Lung (tissue), 12 donors: Measurements from ENCODE around the gene POU6F2. TPM values are rescaled to one million over a fixed set of nuclear protein-coding genes. Genes with fewer than 3 reads are reported as not detected.

Experiments used
- ATAC-seq: fragments of 200-7000 bp; cut with Tn5 transposase; one replicate; pipeline ENCODE4 v1.9.1; 2020; ENCODE audit warnings: moderate number of reproducible peaks; ENCODE audit not compliant: insufficient read depth, low FRiP score
- DNase-seq, 3 donors: peaks; one replicate each; pipeline ENCODE4 v3.0.0-alpha.2; 2013 to 2017
- H3K27ac ChIP-seq, 2 donors: one replicate each; pipeline ENCODE4 v1.5.1; 2013; ENCODE audit warnings: mild to moderate bottlenecking in 2 of 2, moderate library complexity in 2 of 2, control low read depth in 1 of 2, inconsistent platforms in 1 of 2, low read depth in 1 of 2, low read length in 1 of 2
- H3K27me3 ChIP-seq, 3 donors: one replicate each; pipeline ENCODE4 v1.5.1; 2013; ENCODE audit warnings: low read length in 2 of 3; ENCODE audit not compliant: control insufficient read depth in 3 of 3, insufficient read depth in 3 of 3
- H3K36me3 ChIP-seq, 4 donors: one replicate each; pipeline ENCODE4 v1.5.1; 2013; ENCODE audit warnings: low read length in 4 of 4, mild to moderate bottlenecking in 1 of 4, moderate library complexity in 1 of 4; ENCODE audit not compliant: control insufficient read depth in 4 of 4, insufficient read depth in 4 of 4
- H3K4me1 ChIP-seq, 5 donors: one replicate each; pipeline ENCODE4 v1.5.1; 2013; ENCODE audit warnings: low read length in 5 of 5, mild to moderate bottlenecking in 2 of 5, moderate library complexity in 1 of 5; ENCODE audit not compliant: control insufficient read depth in 5 of 5, insufficient read depth in 5 of 5
- H3K4me3 ChIP-seq: one replicate; pipeline ENCODE4 v1.5.1; 2013; ENCODE audit warnings: mild to moderate bottlenecking, control low read depth, moderate library complexity
- H3K9ac ChIP-seq, 2 donors: one replicate each; pipeline ENCODE4 v1.5.1; 2013; ENCODE audit warnings: low read length in 2 of 2, control low read depth in 1 of 2; ENCODE audit not compliant: insufficient read depth in 1 of 2
- H3K9me3 ChIP-seq, 4 donors: one replicate each; pipeline ENCODE4 v1.5.1; 2013; ENCODE audit warnings: low read length in 3 of 4, mild to moderate bottlenecking in 1 of 4, moderate library complexity in 1 of 4; ENCODE audit not compliant: control insufficient read depth in 4 of 4, insufficient read depth in 3 of 4
- WGBS, 2 donors: extraction: QIAGEN DNeasy Blood & Tissue Kit; methylation state at CpG; one replicate each; pipeline ENCODE4 v1.1.7; 2013; 5-methylcytosine and 5-hydroxymethylcytosine counted together
- polyA plus RNA-seq, 2 donors: library from polyadenylated mRNA; stranded (reverse); fragments of 200-250 nt; gene quantifications; one replicate each; pipeline ENCODE4 v1.2.1, GENCODE V29; 2013
- total RNA-seq, 2 donors: library from RNA; depleted of rRNA in 1 of 2; stranded (reverse); fragments of >200 nt in 1 of 2; gene quantifications; one replicate each; pipeline ENCODE4 v1.2.1, GENCODE V29; 2014 to 2021
- TF ChIP-seq, protein P1 (sequence below): IDR thresholded peaks from 2 replicates; pipeline ENCODE4 v1.5.1; 2012; ENCODE audit warnings: mild to moderate bottlenecking; ENCODE audit errors: control extremely low read depth, extremely low read depth
- donor health status: control.
- donor health status: control.
- donor health status: Bipolar disorder and iron deficiency.
- donor health status: healthy.
- donor health status: DM: yes; HTN: yes; CAD: no.

POU6F2 gene
- total and polyA plus RNA-seq, 4 donors: 0.08 to 0.18 TPM; not detected in 2

DNA sequence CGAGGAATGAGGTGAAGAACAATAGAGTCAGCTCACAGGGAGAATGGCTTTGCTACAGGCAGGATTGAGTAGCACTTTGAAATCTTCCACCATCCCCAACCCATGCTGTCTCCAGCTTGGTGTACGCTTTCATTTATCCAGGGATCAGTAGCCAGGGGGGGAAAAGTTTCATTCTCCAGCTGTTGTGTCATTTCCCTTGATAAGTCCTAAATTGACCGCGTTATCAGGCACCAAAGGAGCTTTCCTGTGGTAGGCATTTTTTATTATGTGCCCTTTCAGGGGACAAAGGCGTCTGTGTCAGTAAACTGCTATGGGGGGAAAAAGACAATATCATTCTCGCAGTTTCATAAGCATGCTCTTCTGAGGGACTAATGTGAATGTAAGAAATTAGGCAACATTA lies 481.9 kb downstream of the POU6F2 start:
- no peak overlapping the region for H3K9ac ChIP-seq
- no peaks in the 10 kb centered on the region for H3K27me3 ChIP-seq
- WGBS, 2 donors: 68 to 83% methylated on average over 6 of the region's 6 CpGs
- ATAC-seq (no peak), DNase-seq (no peak)
- H3K4me1 ChIP-seq: peaks cover 0 to 5% (median 0%) of the 10 kb centered on the region in 5 donors
- H3K9me3 ChIP-seq: no peaks in the 10 kb centered on the region
- H3K36me3 ChIP-seq: no peaks in the 10 kb centered on the region
- TF ChIP-seq, protein P1, sequence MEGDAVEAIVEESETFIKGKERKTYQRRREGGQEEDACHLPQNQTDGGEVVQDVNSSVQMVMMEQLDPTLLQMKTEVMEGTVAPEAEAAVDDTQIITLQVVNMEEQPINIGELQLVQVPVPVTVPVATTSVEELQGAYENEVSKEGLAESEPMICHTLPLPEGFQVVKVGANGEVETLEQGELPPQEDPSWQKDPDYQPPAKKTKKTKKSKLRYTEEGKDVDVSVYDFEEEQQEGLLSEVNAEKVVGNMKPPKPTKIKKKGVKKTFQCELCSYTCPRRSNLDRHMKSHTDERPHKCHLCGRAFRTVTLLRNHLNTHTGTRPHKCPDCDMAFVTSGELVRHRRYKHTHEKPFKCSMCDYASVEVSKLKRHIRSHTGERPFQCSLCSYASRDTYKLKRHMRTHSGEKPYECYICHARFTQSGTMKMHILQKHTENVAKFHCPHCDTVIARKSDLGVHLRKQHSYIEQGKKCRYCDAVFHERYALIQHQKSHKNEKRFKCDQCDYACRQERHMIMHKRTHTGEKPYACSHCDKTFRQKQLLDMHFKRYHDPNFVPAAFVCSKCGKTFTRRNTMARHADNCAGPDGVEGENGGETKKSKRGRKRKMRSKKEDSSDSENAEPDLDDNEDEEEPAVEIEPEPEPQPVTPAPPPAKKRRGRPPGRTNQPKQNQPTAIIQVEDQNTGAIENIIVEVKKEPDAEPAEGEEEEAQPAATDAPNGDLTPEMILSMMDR: no peak
- no peak overlapping the region for H3K4me3 ChIP-seq
- no peak overlapping the region for H3K27ac ChIP-seq

DNA sequence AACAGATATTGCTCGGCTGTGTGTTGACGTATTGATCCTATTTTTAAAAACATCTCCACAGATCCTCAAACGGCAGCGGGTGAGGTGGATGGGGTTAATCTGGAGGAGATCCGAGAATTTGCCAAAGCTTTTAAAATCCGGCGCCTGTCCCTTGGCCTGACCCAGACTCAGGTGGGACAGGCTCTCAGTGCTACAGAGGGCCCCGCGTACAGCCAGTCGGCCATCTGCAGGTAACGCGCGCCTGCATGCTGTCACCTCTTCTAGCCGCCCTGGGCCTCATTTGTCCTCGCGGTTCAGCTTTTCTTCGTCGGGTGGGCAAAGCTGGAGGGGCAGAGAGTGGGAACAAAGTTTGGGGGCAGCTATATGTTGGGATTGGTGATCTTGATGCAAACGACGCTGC lies 482.8 kb downstream of the POU6F2 start:
- WGBS, 2 donors: 94 to 97% methylated on average over 20 of the region's 20 CpGs
- DNase-seq (no peak), ATAC-seq (no peak)
- Histone ChIP-seq H3K9ac (no peak overlapping the region), H3K4me1 (peaks cover 0 to 5% (median 0%) of the 10 kb centered on the region in 5 donors), H3K36me3 (no peaks in the 10 kb centered on the region), H3K27me3 (no peaks in the 10 kb centered on the region), H3K9me3 (no peaks in the 10 kb centered on the region), H3K4me3 (no peak overlapping the region), H3K27ac (no peak overlapping the region)
- TF ChIP-seq, protein P1: no peak

DNA sequence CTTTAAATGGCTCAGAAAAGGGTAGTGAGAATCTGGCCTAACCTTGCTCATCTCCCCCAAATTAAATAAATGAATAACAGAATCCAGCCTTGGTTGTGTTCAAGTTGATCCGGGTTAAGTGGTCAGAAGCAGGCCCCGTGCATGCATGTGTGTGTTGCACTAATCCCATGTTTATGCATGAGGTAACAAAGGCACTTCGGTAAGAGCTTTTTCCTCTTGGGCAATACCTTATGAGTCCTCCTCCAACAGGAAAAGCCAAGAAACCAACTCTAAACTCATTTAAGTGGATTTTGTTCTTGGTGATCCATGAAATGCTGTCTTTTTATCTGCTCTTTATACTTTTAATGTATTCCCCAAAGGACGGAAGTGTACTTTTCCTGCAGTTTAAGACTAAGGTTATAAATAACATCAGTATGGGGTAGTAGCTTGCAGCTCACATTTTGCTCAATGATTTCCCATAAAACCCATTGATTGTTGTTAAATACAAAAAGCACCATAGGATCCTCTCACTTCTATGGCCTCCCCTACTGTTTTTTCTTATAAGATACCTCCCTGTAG lies 483.6 kb downstream of the POU6F2 start:
- peaks cover 0 to 5% (median 0%) of the 10 kb centered on the region in 5 donors for H3K4me1 ChIP-seq
- 32 to 55% methylated on average over 4 of the region's 4 CpGs for WGBS, 2 donors
- H3K27me3 ChIP-seq: no peaks in the 10 kb centered on the region
- TF ChIP-seq, protein P1: no peak
- DNase-seq (no peak), ATAC-seq (no peak)
- no peak overlapping the region for H3K4me3 ChIP-seq
- H3K36me3 ChIP-seq: no peaks in the 10 kb centered on the region
- no peaks in the 10 kb centered on the region for H3K9me3 ChIP-seq
- no peak overlapping the region for H3K27ac ChIP-seq
- H3K9ac ChIP-seq: no peak overlapping the region

DNA sequence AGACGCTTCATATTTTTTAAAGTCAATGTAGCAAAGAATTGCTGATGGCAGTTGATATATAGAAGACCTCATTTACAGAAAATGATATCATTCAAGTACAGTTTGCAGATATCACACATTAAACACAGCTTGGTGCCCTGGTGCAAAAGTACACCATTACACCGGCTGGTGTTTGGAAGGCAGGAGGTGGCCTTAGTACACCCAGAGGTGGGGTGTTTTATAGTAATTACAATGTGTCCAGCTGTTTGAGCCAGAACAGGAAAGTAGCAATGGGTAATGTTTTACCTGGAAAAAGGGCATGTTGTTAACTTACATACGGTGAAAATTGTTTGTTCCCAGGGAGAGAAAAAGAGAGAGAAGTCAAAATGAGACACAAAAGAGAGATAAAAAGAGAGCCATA lies 485.5 kb downstream of the POU6F2 start:
- Histone ChIP-seq H3K9me3 (no peaks in the 10 kb centered on the region), H3K36me3 (no peaks in the 10 kb centered on the region), H3K4me3 (no peak overlapping the region), H3K27ac (no peak overlapping the region), H3K9ac (no peak overlapping the region), H3K4me1 (peaks cover 0 to 5% (median 0%) of the 10 kb centered on the region in 5 donors), H3K27me3 (no peaks in the 10 kb centered on the region)
- DNase-seq (no peak), ATAC-seq (no peak)
- TF ChIP-seq, protein P1: no peak
- WGBS, 2 donors: 89 to 94% methylated on average over 3 of the region's 3 CpGs
